NCI-H1417 (cell line): ENCODE results near the gene PPP1R9B.

ENCODE experiments used
- DNase-seq, 3 experiments: peaks; one replicate each; lab custom pipeline; 2025; lab: John Stamatoyannopoulos, UW

PPP1R9B gene

DNA sequence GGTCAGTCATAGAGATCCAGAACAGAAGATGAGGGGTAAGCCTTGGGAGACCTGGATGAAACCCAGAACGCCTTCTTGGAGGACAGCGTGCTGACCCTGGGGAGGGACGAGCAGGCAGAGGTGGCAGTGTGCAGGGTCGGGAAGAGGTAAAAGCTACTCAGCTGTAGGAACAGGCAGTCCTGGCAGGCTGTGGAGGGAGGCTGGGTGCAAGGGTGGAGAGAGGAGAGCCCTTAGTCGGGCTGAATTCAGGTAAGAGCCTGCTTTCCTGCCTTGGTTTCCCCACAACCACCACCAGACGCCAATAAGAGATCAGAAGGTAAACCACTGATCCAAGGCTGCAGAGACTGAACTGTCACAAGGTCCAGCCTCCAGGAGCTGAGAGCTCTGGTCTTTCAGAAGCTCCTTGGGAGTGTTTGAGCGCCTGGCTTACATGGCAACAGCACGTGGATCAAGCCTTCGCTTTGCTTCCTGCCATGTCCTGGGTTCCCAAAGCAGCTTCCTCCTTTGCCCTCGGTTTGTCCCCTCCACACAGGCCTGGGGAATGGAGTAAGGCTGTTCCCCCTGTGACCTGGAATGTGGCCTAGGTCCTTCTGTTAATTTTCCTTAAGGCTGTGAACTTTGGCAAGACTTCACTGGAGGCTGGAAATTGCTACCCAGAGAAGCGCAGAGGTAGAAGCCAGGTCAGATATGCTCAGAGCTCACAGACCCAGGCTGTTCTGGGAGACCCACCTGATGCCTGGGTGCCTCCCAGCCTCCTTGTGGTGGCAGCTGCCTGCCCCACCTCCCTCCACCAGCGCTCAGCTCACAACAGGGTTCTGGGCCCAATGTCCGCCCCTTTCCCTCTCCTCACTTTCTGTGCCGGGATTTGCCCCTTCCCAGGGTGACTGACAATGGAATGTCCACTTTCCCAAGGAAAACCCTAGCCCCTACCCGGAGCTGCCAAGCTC is 59.2 kb downstream of the PPP1R9B start:
- no peak for DNase-seq

DNA sequence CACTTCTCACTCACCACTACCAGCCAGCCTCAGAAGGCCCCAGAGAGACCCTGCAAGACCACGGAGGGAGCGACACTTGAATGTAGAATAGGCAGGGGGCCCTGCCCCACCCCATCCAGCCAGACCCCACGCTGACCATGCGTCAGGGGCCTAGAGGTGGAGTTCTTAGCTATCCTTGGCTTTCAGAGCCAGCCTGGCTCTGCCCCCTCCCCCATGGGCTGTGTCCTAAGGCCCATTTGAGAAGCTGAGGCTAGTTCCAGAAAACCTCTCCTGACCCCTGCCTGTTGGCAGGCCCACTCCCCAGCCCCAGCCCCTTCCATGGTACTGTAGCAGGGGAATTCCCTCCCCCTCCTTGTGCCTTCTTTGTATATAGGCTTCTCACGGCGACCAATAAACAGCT is 60.4 kb downstream of the PPP1R9B start:
- no peak for DNase-seq

DNA sequence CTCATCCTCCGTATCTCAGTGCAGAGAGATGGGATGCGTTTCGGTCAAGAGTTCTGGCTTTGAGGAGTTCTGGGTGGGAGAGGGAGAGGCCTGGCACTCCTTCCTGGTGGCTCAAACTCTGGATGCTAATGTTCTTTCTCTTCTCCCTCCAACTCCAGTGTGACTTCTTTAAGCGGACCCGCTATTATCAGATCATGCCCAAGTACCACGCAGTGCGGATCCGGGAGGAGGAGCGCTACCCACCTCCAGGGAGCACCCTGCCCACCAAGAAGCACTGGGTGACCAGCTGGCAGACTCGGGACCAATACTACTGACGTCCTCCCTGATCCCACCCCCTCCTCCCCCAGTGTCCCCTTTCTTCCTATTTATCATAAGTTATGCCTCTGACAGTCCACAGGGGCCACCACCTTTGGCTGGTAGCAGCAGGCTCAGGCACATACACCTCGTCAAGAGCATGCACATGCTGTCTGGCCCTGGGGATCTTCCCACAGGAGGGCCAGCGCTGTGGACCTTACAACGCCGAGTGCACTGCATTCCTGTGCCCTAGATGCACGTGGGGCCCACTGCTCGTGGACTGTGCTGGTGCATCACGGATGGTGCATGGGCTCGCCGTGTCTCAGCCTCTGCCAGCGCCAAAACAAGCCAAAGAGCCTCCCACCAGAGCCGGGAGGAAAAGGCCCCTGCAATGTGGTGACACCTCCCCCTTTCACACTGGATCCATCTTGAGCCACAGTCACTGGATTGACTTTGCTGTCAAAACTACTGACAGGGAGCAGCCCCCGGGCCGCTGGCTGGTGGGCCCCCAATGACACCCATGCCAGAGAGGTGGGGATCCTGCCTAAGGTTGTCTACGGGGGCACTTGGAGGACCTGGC is 61.3 kb downstream of the PPP1R9B start:
- DNase-seq, result no peak

DNA sequence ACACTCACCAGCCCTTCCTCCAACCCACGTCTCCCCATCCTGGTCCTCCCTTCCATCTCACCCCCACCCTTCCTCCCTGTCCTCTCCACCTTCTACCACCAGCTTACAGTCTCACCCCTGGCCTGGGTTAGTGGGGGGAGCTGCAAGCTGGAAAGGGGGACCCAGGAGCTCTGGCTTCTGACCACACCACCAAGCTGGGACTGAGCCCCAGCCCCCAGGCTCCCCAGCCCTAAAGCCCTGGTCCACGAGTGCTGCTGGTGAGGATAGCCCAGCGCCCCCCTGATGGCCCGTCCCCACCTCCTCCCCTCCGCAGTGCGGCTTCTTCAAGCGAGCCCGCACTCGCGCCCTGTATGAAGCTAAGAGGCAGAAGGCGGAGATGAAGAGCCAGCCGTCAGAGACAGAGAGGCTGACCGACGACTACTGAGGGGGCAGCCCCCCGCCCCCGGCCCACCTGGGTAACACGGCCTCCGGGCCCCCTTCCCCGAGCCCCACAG is 62.5 kb downstream of the PPP1R9B start:
- DNase-seq, result no peak

DNA sequence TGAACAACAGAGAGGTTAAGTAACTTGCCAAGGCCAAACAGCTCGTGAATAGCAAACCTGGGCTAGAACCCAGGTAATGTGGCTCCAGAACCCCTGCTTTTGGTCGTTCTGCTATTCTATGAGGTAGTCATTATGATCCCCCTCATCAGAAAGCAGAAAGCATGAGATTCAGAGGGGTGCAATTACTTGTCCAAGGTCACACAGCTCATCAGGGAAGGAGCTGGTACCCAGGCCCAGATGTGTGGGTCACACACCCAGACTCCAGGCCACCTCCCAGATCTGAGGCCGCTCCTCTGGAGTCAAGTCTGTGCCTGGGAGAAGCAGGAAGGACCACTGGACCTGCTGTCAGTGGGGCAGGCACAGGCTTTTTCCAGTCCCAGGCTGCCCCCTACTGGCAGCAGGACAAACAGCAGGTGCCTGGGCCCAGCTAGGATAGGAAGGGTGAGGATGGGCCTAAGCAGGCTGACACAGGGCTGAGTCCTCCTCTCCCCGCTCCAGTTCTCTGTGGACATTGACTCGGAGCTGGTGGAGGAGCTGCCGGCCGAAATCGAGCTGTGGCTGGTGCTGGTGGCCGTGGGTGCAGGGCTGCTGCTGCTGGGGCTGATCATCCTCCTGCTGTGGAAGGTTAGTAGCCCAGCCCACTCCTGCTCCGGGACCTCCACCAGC is 63.1 kb downstream of the PPP1R9B start:
- DNase-seq, result peak; percentile 27 to 68 (median 32)
